SK-N-SH (cell line): ENCODE data around the gene DNAJC25.

Experiments
- CTCF ChIP-seq: fragments of 200-600 bp; sonication (generic); IDR thresholded peaks from 2 replicates; pipeline ENCODE4 v1.6.1; 2017; ENCODE audit warnings: antibody characterized with exemption, mild to moderate bottlenecking, moderate library complexity
- FOXM1 ChIP-seq: IDR thresholded peaks from 2 replicates; pipeline ENCODE4 v1.4.0; 2012; ENCODE audit warnings: low read depth, mild to moderate bottlenecking
- MAX ChIP-seq: IDR thresholded peaks from 2 replicates; pipeline ENCODE4 v1.4.0; 2012; ENCODE audit warnings: low read depth
- RAD21 ChIP-seq: IDR thresholded peaks from 2 replicates; pipeline ENCODE4 v1.6.1; 2012; ENCODE audit warnings: mild to moderate bottlenecking, low read length
- RCOR1 ChIP-seq: fragments of 150-350 bp; IDR thresholded peaks from 2 replicates; pipeline ENCODE4 v1.6.1; 2017; ENCODE audit warnings: antibody characterized with exemption, low read length
- RFX5 ChIP-seq: IDR thresholded peaks from 2 replicates; pipeline ENCODE4 v1.6.1; 2012; ENCODE audit warnings: mild to moderate bottlenecking, improper control_type of control experiment, low read length
- SMC3 ChIP-seq: IDR thresholded peaks from 2 replicates; pipeline ENCODE4 v1.6.1; 2012; ENCODE audit warnings: low read depth, low read length, improper control_type of control experiment
- TAF1 ChIP-seq: IDR thresholded peaks from 2 replicates; pipeline ENCODE4 v1.6.1; 2012; ENCODE audit warnings: low read depth, mild to moderate bottlenecking, low read length, moderate library complexity, borderline replicate concordance
- YY1 ChIP-seq: IDR thresholded peaks from 2 replicates; pipeline ENCODE4 v1.4.0; 2012; ENCODE audit warnings: low read depth, mild to moderate bottlenecking

- TF ChIP-seq MAX (no peak), CTCF (no peak), TAF1 (no peak), RCOR1 (no peak), YY1 (no peak), FOXM1 (no peak), SMC3 (no peak), RFX5 (no peak), RAD21 (no peak)
These were observed 3.7 kb downstream of the DNAJC25 start for GRCh38 chr9:111634860-111635259.
